Prostate gland (tissue), 2 donors: Measurements from ENCODE around the gene DNAJB12. TPM values are rescaled to one million over a fixed set of nuclear protein-coding genes. Genes with fewer than 3 reads are reported as not detected.

Experiments used
- DNase-seq: peaks from one replicate; pipeline ENCODE4 v3.0.0-alpha.2; 2019; ENCODE audit warnings: low spot score
- H3K27ac ChIP-seq, 2 donors: fragments of 200-600 bp; sonication (generic); 2 replicates each; pipeline ENCODE4 v1.5.1; 2017 to 2019
- H3K27me3 ChIP-seq: fragments of 200-600 bp; sonication (generic); replicated peaks from 2 replicates; pipeline ENCODE4 v1.5.1; 2019; ENCODE audit not compliant: insufficient read depth
- H3K36me3 ChIP-seq, 2 donors: fragments of 200-600 bp; sonication (generic); 1 replicate in 1 of 2; 2 replicates in 1 of 2; pipeline versions ENCODE4 v1.5.1 to v1.8.1; 2017 to 2019
- H3K4me1 ChIP-seq: fragments of 200-600 bp; sonication (generic); replicated peaks from 2 replicates; pipeline ENCODE4 v1.5.1; 2019
- H3K4me3 ChIP-seq, 2 donors: fragments of 200-600 bp; sonication (generic); 2 replicates each; pipeline ENCODE4 v1.5.1; 2017 to 2019
- H3K9me3 ChIP-seq: fragments of 200-600 bp; sonication (generic); 2 replicates; pipeline ENCODE4 v1.5.1; 2017
- CTCF ChIP-seq, 4 experiments: fragments of 200-600 bp in 2 of 4; fragments of 450-650 bp in 2 of 4; sonication (generic) in 2 of 4; IDR thresholded peaks; 1 replicate in 3 of 4; 2 replicates in 1 of 4; pipeline ENCODE4 v1.5.1; 2016 to 2019; ENCODE audit warnings: antibody characterized with exemption in 4 of 4, mild to moderate bottlenecking in 2 of 4, moderate library complexity in 2 of 4
- POLR2A ChIP-seq: fragments of 450-650 bp; IDR thresholded peaks from one replicate; pipeline ENCODE4 v1.6.1; 2016; ENCODE audit warnings: antibody characterized with exemption, mild to moderate bottlenecking
- POLR2AphosphoS5 ChIP-seq: sonication (generic); formaldehyde crosslinking; IDR thresholded peaks from one replicate; pipeline ENCODE4 v1.6.1; 2017; ENCODE audit warnings: antibody characterized with exemption
- WGBS: methylation state at CpG from one replicate; pipeline ENCODE4 v1.1.5; 2018; 5-methylcytosine and 5-hydroxymethylcytosine counted together
- intact Hi-C: fragments of 100-400 bp; cut with DNase I; formaldehyde crosslinking; loops from one replicate; pipeline ENCODE4 v1.14.2; 2022
- total RNA-seq, 2 donors: library from RNA; depleted of rRNA; stranded (reverse); fragments of >200 nt; gene quantifications; one replicate each; pipeline ENCODE4 v1.1.0, GENCODE V29; 2016

Gene DNAJB12
- total RNA-seq, 2 donors from 2014 or later = 33.0 to 55.9 TPM

GRCh38 chr10:72337039-72337629, 17.6 kb downstream of the DNAJB12 start:
- peak overlapping the region; percentile 86 to 87 for H3K27ac ChIP-seq

GRCh38 chr10:72336259-72337038, 18.3 kb downstream of the DNAJB12 start:
- peaks cover 35% of the 10 kb centered on the region for H3K4me1 ChIP-seq
- no peaks in the 10 kb centered on the region for H3K36me3 ChIP-seq
- peak overlapping the region; percentile 86 to 87 for H3K27ac ChIP-seq
- TF ChIP-seq CTCF (IDR thresholded peaks at IDR 0.05) (no peak), POLR2A (no peak), POLR2AphosphoS5 (no peak)
- intact Hi-C loops = loop anchor here (2.0 to 5.0 kb wide), 2 partner anchors 62 to 209 kb away; no protein-coding TSS in a partner anchor
- H3K4me3 ChIP-seq = no peak overlapping the region
- H3K27me3 ChIP-seq = no peaks in the 10 kb centered on the region
- DNase-seq = no peak
- no peaks in the 10 kb centered on the region for H3K9me3 ChIP-seq
- WGBS = 61% methylated on average over 18 of the region's 18 CpGs

More at GRCh38 chr10:72337039-72337629, 17.6 kb downstream of the DNAJB12 start:
- TF ChIP-seq POLR2AphosphoS5 (peak; percentile 62), CTCF (IDR thresholded peaks at IDR 0.05) (peak; percentile 89 to 98 (median 96)), POLR2A (no peak)
- H3K9me3 ChIP-seq = no peaks in the 10 kb centered on the region
- no peaks in the 10 kb centered on the region for H3K27me3 ChIP-seq
- no peaks in the 10 kb centered on the region for H3K36me3 ChIP-seq
- WGBS = 25% methylated on average over 5 of the region's 5 CpGs
- intact Hi-C loops = loop anchor here (2.0 to 5.0 kb wide), 2 partner anchors 62 to 210 kb away; no protein-coding TSS in a partner anchor
- H3K4me1 ChIP-seq = peaks cover 29% of the 10 kb centered on the region
- no peak overlapping the region for H3K4me3 ChIP-seq
- peak; percentile 79 for DNase-seq

GRCh38 chr10:72335394-72336258, 19.1 kb downstream of the DNAJB12 start:
- Histone ChIP-seq H3K4me3 (no peak overlapping the region), H3K36me3 (no peaks in the 10 kb centered on the region), H3K9me3 (no peaks in the 10 kb centered on the region), H3K27ac (peak overlapping the region; percentile 86 to 87), H3K4me1 (peaks cover 40% of the 10 kb centered on the region), H3K27me3 (no peaks in the 10 kb centered on the region)
- 57% methylated on average over 20 of the region's 20 CpGs for WGBS
- no peak for DNase-seq
- intact Hi-C loops = loop anchor here (2.0 to 5.0 kb wide), 2 partner anchors 61 to 208 kb away; no protein-coding TSS in a partner anchor
- peak; percentile 30 for TF ChIP-seq POLR2A
- no peak for TF ChIP-seq CTCF (IDR thresholded peaks at IDR 0.05)
- peak; percentile 17 for TF ChIP-seq POLR2AphosphoS5

GRCh38 chr10:72334825-72335393, 19.8 kb downstream of the DNAJB12 start:
- 7% methylated on average over 14 of the region's 16 CpGs for WGBS
- Histone ChIP-seq H3K27ac (peak overlapping the region; percentile 86 to 87), H3K9me3 (no peaks in the 10 kb centered on the region), H3K36me3 (no peaks in the 10 kb centered on the region), H3K27me3 (no peaks in the 10 kb centered on the region), H3K4me1 (peaks cover 40% of the 10 kb centered on the region), H3K4me3 (no peak overlapping the region)
- intact Hi-C loops = loop anchor here (5.0 kb wide), 2 partner anchors 118 to 208 kb away; partner anchors contain the start of genes ANAPC16 and ASCC1
- peak; percentile 68 for DNase-seq
- TF ChIP-seq CTCF (IDR thresholded peaks at IDR 0.05) = peak in 1 of 4 experiments; percentile 28
- TF ChIP-seq POLR2A = no peak
- peak; percentile 89 for TF ChIP-seq POLR2AphosphoS5
